GM21367 (cell line): ENCODE data around the gene SLC25A45.
"Not testable (repeated sequence)": the region's sequence is repeated elsewhere in the genome, so short reads cannot be mapped to it uniquely, and the experiment has no call there.

ENCODE experiments used
- ATAC-seq: cut with Tn5 transposase; IDR thresholded peaks from one replicate; pipeline ENCODE4 v1.9.1; 2021; ENCODE audit not compliant: unreplicated experiment

Gene SLC25A45

GRCh38 chr11:65363770-65364169, 18.7 kb downstream of the SLC25A45 start:
- no peak for ATAC-seq

- no peak for ATAC-seq
Observed at GRCh38 chr11:65362966-65363365, 19.5 kb downstream of the SLC25A45 start.

DNA sequence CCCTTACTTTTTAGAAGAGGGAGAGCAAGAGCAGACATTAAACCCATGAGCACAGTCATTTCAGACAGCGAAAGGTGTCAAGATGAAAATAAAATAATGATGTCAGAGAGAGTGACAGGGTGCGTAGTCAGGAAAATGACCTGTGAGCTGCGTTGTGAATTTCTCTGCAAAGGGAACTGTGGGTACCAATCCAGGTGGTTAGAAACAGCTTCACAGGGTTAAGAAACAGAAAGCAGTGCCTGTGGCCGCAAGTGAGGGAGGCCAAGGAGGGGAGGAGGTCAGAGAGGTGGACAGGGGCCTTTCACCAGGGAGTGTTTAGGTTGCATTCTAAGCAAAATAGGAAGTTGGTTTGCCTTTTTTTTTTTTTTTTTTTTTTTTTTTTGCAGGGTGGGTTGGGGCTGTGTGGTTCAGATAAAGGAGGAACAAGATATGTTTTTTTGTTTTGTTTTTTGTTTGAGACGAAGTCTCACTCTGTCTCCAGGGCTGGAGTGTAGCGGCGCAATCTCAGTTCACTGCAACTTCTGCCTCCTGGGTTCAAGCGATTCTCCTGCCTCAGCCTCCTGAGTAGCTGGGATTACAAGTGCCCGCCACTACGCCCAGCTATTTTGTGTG, 20.0 kb downstream of the SLC25A45 start:
- no peak for ATAC-seq

DNA sequence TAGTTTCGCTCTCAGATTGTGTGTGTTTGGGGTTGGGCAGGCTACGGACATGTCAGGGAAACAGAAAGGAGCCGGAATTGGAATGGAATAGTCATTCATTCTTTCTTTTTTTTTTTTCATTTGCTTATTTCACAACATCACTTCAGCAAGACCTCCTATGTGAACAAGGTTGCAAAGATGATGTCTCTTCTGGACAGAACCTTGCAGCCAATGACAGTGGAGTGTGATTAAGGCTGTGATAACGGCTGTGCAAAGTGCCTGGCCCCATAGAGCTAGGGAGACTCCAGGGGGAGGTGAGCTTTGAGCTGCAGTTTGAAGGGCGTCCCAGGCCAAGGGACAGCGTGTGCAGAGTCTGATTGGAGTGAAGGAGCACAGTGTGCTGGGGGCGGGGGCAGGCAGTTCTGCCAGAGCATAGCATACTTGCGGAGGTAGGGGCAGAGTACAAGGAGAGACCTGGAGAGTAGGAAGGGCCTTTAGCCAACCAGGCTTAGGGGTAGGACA, 24.5 kb downstream of the SLC25A45 start:
- no peak for ATAC-seq

- no peak for ATAC-seq
Observed at GRCh38 chr11:65356394-65356972, 26.0 kb downstream of the SLC25A45 start.

GRCh38 chr11:65355776-65356393, 26.6 kb downstream of the SLC25A45 start:
- ATAC-seq = no peak

GRCh38 chr11:65355013-65355775, 27.3 kb downstream of the SLC25A45 start:
- ATAC-seq = peak; percentile 15

DNA sequence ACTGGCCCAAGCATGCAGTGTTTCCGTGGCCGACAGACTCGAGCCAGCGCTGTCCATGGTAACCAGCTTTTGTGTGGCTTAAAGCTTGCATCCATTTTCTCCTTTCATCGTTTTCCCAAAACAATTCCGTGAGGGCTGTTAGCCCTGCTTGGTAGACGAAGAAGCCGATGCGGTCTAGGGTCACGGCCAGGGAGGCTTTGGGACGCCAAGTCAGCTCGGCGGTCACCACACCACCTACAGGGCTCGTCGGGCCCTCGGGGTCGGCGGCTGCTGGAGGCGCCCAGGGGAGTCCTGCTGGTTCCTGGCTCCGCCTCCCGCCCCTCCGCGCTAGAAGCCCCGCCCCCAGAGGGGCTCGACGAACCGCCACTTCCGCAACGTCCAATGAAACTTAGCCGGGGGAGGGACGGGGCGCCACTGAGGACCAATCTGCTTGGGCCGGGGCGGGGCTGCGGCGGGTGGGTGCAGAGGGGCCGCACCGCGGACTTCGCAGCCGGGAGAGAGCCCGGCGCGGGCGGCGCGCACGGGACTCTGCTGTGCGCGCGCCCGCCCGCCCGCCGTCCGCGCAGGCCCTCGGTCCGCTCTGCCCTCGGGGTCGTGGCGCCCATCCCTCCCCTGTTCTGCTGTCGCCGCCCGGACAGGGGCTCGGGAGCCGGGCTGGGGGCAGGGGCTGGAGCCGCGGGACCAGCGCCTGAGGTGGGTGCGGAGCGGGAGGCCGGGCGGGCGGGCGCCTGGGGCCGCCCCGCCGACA, 28.0 kb downstream of the SLC25A45 start, which contains the start of gene TIGD3:
Gene TIGD3, plus strand, starts transcription at position 487 of the 748 bp plus-strand sequence. CDS start 1,058 bp downstream, outside the sequence.
- ATAC-seq = peak; percentile 70

DNA sequence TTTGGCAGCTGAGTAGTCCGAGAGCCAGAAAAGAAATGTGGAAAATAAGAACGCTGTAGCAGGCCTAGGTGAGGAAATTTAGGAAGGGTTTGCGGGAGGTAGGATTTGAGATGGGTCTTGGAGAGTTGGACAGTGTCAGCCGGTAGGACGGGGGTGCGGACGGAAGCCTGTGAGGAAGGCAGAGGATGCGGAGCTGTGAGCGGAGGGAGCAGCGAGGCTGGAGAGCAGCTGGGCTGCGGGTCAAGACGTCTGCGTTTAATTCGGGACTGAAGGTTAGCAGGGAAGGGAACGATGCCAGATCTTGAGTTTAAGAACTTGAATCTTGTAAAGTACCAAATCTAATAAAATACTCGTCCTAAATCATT, 28.6 kb downstream of the SLC25A45 start:
- no peak for ATAC-seq

DNA sequence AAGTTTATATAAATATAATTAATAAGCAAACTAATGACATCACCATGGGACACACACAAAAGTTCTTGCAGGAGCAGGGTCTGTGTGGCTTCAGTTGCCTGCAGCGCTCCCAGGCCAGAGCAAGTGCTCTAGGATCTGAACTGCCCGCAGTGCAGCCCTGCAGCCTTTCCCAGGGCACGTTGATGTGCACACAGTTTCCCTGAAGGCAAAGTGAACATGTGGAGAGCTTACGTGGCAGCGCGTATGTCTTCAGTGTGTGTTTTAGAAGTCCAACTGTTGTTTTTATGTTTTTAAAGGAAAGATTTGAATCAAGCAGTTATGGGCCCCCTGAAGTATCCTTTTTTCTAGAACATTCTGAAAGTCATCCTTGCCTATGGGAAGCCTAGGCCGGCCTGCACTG, 29.1 kb downstream of the SLC25A45 start:
- no peak for ATAC-seq

- no peak for ATAC-seq
Observed at GRCh38 chr11:65352783-65353182, 29.7 kb downstream of the SLC25A45 start.

- ATAC-seq = no peak
Observed at GRCh38 chr11:65351511-65351910, 30.9 kb downstream of the SLC25A45 start.

DNA sequence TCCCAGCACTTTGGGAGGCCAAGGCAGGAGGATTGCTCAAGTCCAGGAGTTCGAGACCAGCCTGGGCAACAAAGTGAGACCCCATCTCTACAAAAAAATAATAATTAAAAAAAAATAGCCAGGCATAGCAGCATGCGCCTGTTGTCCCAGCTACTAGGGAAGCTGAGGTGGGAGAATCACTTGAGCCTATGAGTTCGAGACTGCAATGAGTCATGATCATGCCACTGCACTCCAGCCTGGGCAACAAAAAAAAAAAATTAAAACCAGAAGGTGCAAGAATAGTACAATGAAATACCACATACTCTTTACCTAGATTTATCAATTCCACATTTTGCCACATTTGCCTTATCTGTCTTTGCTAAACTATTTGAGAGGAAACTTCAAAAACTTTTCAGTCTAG, 40.6 kb downstream of the SLC25A45 start:
- no peak for ATAC-seq

- no peak for ATAC-seq
Observed at GRCh38 chr11:65340226-65340625, 42.2 kb downstream of the SLC25A45 start.

DNA sequence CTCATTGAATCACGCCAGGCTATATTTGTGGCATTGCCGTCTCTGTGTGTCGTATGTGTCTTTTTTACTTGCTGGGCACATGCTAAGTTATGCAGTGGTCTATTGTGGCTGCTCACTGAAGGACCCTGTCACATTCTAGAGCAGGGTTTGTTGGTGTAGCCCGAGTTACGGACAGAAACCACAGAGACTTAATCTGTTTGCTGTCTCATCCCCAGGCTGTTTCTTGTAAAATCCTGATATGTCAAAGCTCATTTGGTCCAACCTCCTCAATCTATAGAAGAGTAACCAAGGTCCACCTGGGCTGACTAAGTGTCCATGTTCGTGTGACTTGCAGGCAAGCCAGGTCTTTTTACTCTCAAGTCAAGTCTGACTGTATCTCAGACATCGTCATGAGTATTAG, 43.8 kb downstream of the SLC25A45 start:
- ATAC-seq = no peak

DNA sequence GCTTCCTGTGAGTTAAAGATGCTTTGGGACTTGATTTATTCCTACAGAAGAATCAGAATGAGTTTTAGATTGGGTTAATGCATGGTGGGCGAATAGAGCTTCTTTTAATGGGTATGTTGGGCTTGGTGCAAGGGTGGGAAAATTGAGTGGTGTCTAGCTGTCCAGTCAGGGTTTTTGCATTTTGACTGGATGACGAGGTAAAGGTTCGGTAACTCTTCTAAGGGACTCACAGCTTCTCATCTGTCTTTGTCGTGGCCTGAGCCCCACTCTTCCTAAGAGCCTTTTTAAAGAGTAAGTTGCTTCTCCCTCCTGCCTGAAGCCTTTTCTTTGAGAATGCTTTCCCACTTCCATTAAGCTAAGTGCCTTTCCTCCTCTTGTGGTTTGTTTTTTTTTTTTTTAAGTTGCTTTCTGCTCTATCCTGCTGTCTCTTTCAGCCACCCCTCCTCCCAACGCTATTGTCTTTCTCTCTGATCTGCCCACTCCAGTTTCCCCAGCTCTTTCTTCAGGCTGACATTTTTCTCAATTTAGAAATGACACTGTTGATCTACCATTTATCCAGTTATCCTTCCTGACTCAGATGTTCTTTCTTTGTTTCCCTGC, 47.6 kb downstream of the SLC25A45 start:
- no peak for ATAC-seq

DNA sequence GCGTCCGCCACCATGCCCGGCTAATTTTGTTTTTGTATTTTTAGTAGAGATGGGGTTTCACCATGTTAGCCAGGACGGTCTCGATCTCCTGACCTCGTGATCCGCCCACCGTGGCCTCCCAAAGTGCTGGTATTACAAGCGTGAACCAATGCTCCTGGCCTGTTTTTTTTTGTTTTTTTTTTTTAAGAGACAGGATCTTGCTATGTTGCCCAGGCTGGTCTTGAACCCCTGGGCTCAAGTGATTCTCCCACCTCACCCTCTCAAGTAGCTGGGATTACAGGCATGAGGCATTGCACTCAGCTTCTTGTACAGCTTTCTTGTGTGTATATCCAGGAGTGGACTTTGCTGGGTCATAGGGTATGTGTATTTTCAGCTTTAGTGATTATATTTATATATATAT, 49.9 kb downstream of the SLC25A45 start:
- not testable (repeated sequence) for ATAC-seq

- no peak for ATAC-seq
Observed at GRCh38 chr11:65330544-65330943, 51.9 kb downstream of the SLC25A45 start.

GRCh38 chr11:65329944-65330403, 52.5 kb downstream of the SLC25A45 start:
- no peak for ATAC-seq

DNA sequence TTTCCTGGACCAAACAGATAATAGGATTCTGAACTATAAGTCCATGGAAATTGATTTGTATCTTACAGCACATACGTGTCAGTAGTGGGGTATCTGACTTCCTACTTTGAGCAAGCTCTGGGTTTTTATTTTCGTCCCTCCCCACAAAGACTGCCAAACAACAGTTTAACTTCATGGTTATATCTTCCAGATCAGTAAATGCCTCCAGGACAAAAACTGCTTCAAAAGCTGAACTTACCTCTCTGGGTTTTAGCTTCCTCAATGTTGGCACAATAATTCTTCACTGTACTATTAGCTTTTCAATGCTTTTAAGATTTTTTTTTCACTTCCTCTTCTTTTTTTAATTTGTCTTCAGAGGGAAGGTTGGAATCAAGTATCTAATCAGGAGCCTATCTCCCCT, 53.0 kb downstream of the SLC25A45 start:
- ATAC-seq = no peak
